GM18520 (cell line): ENCODE measurements around the gene FLNA.

ENCODE experiments used
- ATAC-seq: cut with Tn5 transposase; IDR thresholded peaks from one replicate; pipeline ENCODE4 v1.9.1; 2021; ENCODE audit not compliant: unreplicated experiment

FLNA gene

DNA sequence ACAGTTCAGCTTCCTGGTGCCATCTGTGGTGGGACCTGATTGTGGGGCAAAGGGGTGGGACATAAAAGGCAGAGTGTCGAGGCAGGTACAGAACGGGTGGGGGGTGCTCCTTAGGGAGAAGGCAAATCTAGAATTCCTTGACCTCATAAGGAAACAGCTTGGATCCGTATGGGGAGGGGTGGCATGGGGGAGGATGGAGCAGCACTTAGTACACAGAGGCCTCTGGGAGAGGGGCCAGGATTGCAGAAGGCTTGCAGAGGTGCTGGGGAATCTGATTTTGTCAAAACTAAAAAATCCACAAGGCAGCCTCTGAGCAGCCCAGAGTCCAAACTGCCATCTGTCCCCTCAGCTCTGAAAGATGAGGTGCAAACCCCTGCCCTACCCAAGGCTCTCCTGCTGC, 2.3 kb upstream of the FLNA start:
- no peak for ATAC-seq

- no peak for ATAC-seq
Observed at GRCh38 chrX:154375156-154375504, 696 bp upstream of the FLNA start.

- no peak for ATAC-seq
Observed at GRCh38 chrX:154373340-154374306, 811 bp downstream of the FLNA start.

GRCh38 chrX:154372612-154373022, 1.8 kb downstream of the FLNA start:
- ATAC-seq = no peak

GRCh38 chrX:154371789-154372300, 2.6 kb downstream of the FLNA start:
- ATAC-seq = no peak

GRCh38 chrX:154371017-154371788, 3.2 kb downstream of the FLNA start:
- peak; percentile 33 for ATAC-seq

GRCh38 chrX:154370300-154371016, 4.0 kb downstream of the FLNA start:
- ATAC-seq = no peak

DNA sequence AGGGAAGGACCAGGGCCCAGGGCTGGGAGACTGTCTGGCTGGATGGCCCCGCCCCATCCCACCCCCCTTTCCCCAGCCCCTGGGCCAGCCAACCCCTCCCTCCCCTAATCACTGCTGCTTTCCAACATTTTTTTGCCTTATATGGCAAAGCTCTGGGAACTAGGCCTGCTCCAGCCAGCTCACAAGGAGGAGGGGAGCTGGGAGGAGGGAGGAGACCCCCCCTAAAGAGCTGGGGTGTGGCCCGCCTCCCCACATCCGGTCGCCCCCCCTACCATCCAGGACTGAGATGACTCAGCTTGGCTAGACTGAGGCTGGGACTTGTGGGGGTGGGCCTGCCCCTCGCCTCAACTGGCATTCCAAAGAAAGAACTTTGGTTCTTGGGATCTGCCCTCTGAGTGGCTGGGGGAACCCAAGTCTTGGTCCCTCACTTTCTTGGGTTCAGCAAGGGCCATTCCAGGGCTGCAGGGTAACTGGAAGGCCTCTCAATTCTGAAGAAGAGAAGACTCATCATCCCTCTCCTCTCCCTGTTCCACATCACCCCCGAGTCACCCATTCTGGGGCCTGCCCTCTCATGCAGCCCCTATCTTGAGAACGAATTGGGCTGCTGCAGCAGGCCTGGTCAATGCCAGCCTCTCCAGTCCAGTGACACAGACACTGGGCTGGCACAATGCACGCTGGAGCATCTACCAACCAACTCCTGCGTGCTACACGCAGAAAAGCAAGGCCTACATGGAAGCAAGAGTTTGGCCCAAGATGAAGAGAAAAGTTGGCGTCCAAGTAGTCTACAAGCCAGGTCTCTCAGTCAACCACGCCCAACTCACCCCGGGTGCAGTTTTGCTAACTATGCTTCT, 4.8 kb downstream of the FLNA start:
- ATAC-seq = no peak

- peak; percentile 34 for ATAC-seq
Observed at GRCh38 chrX:154368630-154369448, 5.6 kb downstream of the FLNA start.

DNA sequence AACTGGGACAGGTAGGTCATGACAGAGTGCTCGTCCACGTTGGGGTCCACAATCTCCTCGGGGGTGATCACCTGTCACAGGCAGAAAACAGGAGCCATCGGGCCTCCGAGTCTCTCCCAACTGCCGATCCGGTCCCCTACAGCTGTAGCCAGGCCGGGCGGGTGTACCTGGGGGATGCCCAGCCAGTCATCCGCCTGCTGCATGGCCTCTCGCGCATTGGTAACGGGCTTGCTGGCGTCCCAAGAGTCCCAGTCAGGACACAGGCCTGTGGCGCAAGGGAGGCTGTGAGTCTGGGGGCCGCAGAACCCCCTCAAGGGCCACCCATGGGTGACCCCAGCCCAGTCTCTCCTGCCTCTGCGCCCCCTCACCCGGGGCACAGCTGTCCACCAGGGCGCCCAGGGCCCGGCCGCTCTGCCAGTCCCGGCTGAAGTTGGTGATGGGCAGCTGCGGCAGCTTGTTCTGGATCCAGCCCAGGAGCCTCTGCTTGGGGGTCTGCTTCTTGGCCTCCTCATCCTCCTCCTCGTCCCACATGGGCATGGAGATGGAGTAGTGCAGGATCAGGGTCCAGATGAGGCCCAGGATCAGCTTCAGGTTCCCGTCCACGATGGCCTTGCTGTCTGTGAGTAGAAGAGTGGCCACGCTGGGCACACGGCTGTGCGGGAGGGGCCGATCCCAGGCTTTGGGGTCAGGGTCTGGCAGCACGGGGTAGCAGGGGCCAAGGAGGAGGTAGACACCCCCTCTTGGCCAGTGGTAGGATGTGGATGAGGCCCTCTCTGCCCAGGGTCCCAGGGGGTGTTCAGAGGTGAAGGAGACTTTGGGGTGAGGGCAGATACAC, 6.7 kb downstream of the FLNA start:
- ATAC-seq = no peak

DNA sequence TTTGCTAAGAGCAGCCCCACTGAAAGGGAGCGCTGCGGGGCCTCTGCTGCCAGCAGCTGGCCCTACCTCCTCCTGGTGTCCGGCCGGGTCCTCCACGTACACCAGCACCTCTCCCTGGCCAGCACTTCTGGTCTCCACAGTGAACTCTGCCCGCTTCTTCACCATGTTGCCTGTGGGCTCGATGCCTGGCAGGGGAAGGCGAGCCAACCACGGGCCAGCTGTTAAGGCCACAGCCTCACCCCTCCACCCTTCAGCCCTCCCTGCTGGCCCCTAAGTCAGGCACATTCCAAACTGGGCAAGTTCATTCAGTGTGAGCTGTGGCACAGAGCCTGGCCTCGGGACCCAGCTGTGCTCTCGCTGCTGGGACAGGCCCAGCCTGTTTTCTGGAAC, 7.8 kb downstream of the FLNA start:
- ATAC-seq = no peak

- no peak for ATAC-seq
Observed at GRCh38 chrX:154365997-154366665, 8.3 kb downstream of the FLNA start.

DNA sequence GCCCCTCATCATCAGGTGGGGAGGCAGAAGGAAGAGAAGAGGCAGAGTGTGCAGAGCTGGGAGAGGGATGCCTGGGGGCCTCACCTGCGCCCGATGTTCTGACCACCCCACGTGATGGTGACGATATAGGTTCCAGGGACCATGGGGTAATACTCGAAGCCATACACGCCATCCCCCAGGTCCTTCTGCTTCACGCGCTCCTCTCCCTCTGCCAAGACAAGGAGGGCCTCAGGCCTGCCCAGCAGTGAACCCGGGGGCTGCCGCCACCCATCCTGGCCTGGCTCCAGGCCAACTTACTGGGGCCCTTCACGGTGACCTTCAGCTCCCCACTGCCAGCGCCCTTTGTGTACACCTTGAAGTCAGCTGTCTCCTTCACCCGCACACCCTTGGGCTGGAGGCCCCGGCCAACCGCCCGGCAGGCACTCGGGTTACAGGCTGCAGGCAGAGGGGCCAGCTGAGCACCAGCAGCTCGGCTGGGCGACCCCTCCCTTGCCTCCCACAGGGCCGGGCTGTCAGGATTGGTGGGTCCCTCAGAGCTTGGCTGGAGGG, 9.3 kb downstream of the FLNA start:
- ATAC-seq = no peak

- no peak for ATAC-seq
Observed at GRCh38 chrX:154363706-154364439, 10.6 kb downstream of the FLNA start.

DNA sequence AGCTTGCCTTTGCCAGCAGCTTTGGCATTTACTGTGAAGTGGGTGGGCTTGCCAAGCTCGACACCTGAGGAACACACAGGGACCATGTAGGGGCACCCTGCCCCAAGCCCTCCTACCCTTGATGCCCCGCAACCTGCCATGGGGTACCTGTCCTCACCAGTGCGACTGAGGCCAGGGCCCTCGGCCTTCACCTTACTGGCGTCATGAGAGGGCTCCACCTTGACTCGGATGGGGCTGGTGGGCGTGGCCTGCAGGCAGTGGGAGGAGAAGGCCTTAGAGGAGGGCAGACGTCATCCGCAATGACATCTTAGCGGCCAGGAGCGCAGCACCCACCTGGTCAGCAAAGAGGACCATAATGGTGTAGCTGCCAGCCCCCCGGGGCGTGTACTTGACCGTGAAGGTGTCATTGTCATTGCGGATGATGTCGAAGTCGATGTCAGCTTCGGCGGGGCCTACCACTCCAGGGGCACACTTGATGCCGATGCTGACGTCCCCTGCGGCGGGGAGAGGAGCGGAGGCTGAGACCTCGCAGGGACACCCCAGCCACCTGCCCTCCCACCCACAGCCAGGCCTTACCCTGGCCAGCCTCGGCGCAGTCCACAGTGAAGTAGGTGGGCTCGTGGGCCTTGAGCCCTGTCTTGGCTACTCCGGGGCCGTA, 12.2 kb downstream of the FLNA start:
- no peak for ATAC-seq

- no peak for ATAC-seq
Observed at GRCh38 chrX:154360155-154360713, 14.2 kb downstream of the FLNA start.
